CD4-positive, alpha-beta T cell treated with Interleukin-15 for 4 hours (primary cell): ENCODE measurements around the gene GOLGA8B.
A peak's percentile ranks its signal among the peaks of the same experiment; 100 is the strongest.
"Not testable (repeated sequence)": the region's sequence is repeated elsewhere in the genome, so short reads cannot be mapped to it uniquely, and the experiment has no call there.

Experiments used
- DNase-seq: peaks from one replicate; pipeline ENCODE4 v3.0.0-alpha.2; 2020; ENCODE audit warnings: low spot score

Gene GOLGA8B

GRCh38 chr15:34598799-34599585, 15.5 kb upstream of the GOLGA8B start:
- no peak for DNase-seq

GRCh38 chr15:34597316-34597715, 13.9 kb upstream of the GOLGA8B start:
- DNase-seq: no peak

- no peak for DNase-seq
Observed at GRCh38 chr15:34594361-34594760, 10.9 kb upstream of the GOLGA8B start.

GRCh38 chr15:34591306-34591705, 7.9 kb upstream of the GOLGA8B start:
- DNase-seq: no peak

GRCh38 chr15:34588046-34588674, 4.7 kb upstream of the GOLGA8B start:
- peak; percentile 71 for DNase-seq

GRCh38 chr15:34585966-34586365, 2.5 kb upstream of the GOLGA8B start:
- DNase-seq: not testable (repeated sequence)

GRCh38 chr15:34584996-34585395, 1.5 kb upstream of the GOLGA8B start:
- DNase-seq: no peak

GRCh38 chr15:34584330-34584668, 848 bp upstream of the GOLGA8B start:
- no peak for DNase-seq

- peak; percentile 19 for DNase-seq
Observed at GRCh38 chr15:34582461-34583371, 735 bp downstream of the GOLGA8B start.

GRCh38 chr15:34581687-34582460, 1.6 kb downstream of the GOLGA8B start:
- not testable (repeated sequence) for DNase-seq

- DNase-seq: no peak
Observed at GRCh38 chr15:34581043-34581365, 2.4 kb downstream of the GOLGA8B start.

- DNase-seq: not testable (repeated sequence)
Observed at GRCh38 chr15:34580251-34581042, 3.0 kb downstream of the GOLGA8B start.

- no peak for DNase-seq
Observed at GRCh38 chr15:34578283-34578674, 5.2 kb downstream of the GOLGA8B start.

GRCh38 chr15:34577658-34578282, 5.7 kb downstream of the GOLGA8B start:
- DNase-seq: not testable (repeated sequence)

- DNase-seq: not testable (repeated sequence)
Observed at GRCh38 chr15:34575035-34575434, 8.4 kb downstream of the GOLGA8B start.

GRCh38 chr15:34572921-34573320, 10.5 kb downstream of the GOLGA8B start:
- not testable (repeated sequence) for DNase-seq

GRCh38 chr15:34572019-34572641, 11.3 kb downstream of the GOLGA8B start:
- not testable (repeated sequence) for DNase-seq

GRCh38 chr15:34569670-34570396, 13.6 kb downstream of the GOLGA8B start:
- DNase-seq: not testable (repeated sequence)

GRCh38 chr15:34567174-34567573, 16.3 kb downstream of the GOLGA8B start:
- DNase-seq: not testable (repeated sequence)
